Measurements from ENCODE around the gene MMP25.
A peak's percentile ranks its signal among the peaks of the same experiment; 100 is the strongest.

Gene MMP25

DNA sequence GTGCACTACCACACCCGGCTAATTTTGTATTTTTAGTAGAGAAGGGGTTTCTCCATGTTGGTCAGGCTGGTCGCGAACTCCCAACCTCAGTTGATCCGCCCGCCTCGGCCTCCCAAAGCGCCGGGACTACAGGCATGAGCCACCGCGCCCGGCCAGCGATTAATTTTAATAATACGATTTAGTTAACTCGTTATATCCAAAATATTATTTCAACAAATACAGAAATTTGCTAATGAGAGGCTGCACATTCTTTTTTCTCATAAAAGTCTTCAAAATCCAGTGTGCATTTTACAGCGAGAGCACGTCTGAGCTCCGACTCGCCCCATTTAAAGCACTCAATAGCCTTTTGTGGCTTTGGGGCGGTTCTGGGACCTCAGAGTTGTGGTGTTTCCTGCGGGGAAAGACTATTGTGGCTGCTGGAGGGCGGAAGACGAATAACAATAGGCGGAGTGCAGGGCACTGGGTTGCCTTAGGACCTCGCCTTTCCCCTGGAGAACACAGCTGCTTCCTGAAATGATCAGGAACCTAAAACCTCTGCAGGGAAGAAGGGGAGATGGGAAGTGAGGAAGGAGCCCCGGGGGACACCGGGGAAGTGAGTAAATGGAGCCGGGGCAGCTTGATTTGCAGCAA is 55.6 kb downstream of the MMP25 start:
- peaks cover 5% of the 10 kb centered on the region; the same call in 1 of the 2 replicates for H3F3A ChIP-seq (ENCODE audit: control insufficient read depth, insufficient read depth)
- H3K9me2 ChIP-seq (replicated peaks; ENCODE audit: control insufficient read depth, low read length): no peaks in the 10 kb centered on the region
- peaks cover 3% of the 10 kb centered on the region; the same call in 1 of the 2 replicates for H3K27me3 ChIP-seq (ENCODE audit: control insufficient read depth, low read length)
- H3K9me3 ChIP-seq (ENCODE audit: control insufficient read depth, insufficient read depth, low read length): no peaks in the 10 kb centered on the region
- H3K4me2 ChIP-seq (ENCODE audit: low read length): no peak overlapping the region
- no peaks in the 10 kb centered on the region for H3K36me3 ChIP-seq (ENCODE audit: control insufficient read depth, low read length)
- TF ChIP-seq CTCF (IDR thresholded peaks at IDR 0.05; ENCODE audit: low read depth, low read length, poor library complexity, severe bottlenecking): no peak
- no peak for TF ChIP-seq EZH2phosphoT487 (IDR thresholded peaks at IDR 0.05; ENCODE audit: borderline replicate concordance, low read length)
- H3K4me1 ChIP-seq (ENCODE audit: control insufficient read depth, low read length): peaks cover 36% of the 10 kb centered on the region
- H4K20me1 ChIP-seq (ENCODE audit: control insufficient read depth, insufficient read depth, low read depth, low read length): no peaks in the 10 kb centered on the region
- H3K4me3 ChIP-seq (ENCODE audit: low read length): no peak overlapping the region
- no peaks in the 10 kb centered on the region for H3K79me2 ChIP-seq (ENCODE audit: control insufficient read depth, low read length)
- no peak overlapping the region for H3K27ac ChIP-seq (ENCODE audit: low read depth, low read length)

GRCh38 chr16:3106205-3106928 is 60.0 kb downstream of the MMP25 start:
- Histone ChIP-seq H3K4me2 (ENCODE audit: low read length) (peak overlapping the region; percentile 85), H3F3A (ENCODE audit: control insufficient read depth, insufficient read depth) (peaks cover 5% of the 10 kb centered on the region; the same call in 1 of the 2 replicates), H3K9me3 (ENCODE audit: control insufficient read depth, insufficient read depth, low read length) (no peaks in the 10 kb centered on the region), H3K4me1 (ENCODE audit: control insufficient read depth, low read length) (peaks cover 24% of the 10 kb centered on the region), H3K36me3 (ENCODE audit: control insufficient read depth, low read length) (no peaks in the 10 kb centered on the region), H3K27ac (ENCODE audit: low read depth, low read length) (0 out of 2 replicates have a peak overlapping the region, but pooled peaks have one; percentile 29), H3K79me2 (ENCODE audit: control insufficient read depth, low read length) (no peaks in the 10 kb centered on the region), H4K20me1 (ENCODE audit: control insufficient read depth, insufficient read depth, low read depth, low read length) (no peaks in the 10 kb centered on the region), H3K4me3 (ENCODE audit: low read length) (peak overlapping the region; percentile 83), H3K27me3 (ENCODE audit: control insufficient read depth, low read length) (peaks cover 4% of the 10 kb centered on the region; the same call in 1 of the 2 replicates), H3K9me2 (replicated peaks; ENCODE audit: control insufficient read depth, low read length) (no peaks in the 10 kb centered on the region)
- TF ChIP-seq CTCF (IDR thresholded peaks at IDR 0.05; ENCODE audit: low read depth, low read length, poor library complexity, severe bottlenecking) (no peak), EZH2phosphoT487 (IDR thresholded peaks at IDR 0.05; ENCODE audit: borderline replicate concordance, low read length) (no peak)

Measured in DOHH2 (cell line).